NCI-H1436 (cell line): ENCODE data around the gene MUC4.
"Not testable (repeated sequence)": the region's sequence is repeated elsewhere in the genome, so short reads cannot be mapped to it uniquely, and the experiment has no call there.

ENCODE experiments used
- DNase-seq: peaks from one replicate; lab custom pipeline; 2025; lab: John Stamatoyannopoulos, UW

The MUC4 gene

GRCh38 chr3:195838714-195839113 is 27.0 kb upstream of the MUC4 start:
- no peak for DNase-seq

GRCh38 chr3:195836476-195837135 is 24.9 kb upstream of the MUC4 start:
- no peak for DNase-seq

GRCh38 chr3:195835791-195836190 is 24.1 kb upstream of the MUC4 start:
- no peak for DNase-seq

- no peak for DNase-seq
These were observed 23.2 kb upstream of the MUC4 start for GRCh38 chr3:195834675-195835583.

GRCh38 chr3:195829897-195830254 is 18.1 kb upstream of the MUC4 start:
- no peak for DNase-seq

GRCh38 chr3:195828762-195829161 is 17.0 kb upstream of the MUC4 start:
- DNase-seq: no peak

- DNase-seq: no peak
These were observed 14.4 kb upstream of the MUC4 start for GRCh38 chr3:195825857-195826804.

GRCh38 chr3:195825191-195825588 is 13.5 kb upstream of the MUC4 start:
- DNase-seq: no peak

- DNase-seq: not testable (repeated sequence)
These were observed 12.9 kb upstream of the MUC4 start for GRCh38 chr3:195824425-195825190.

GRCh38 chr3:195823999-195824398 is 12.3 kb upstream of the MUC4 start:
- no peak for DNase-seq

GRCh38 chr3:195823280-195823679 is 11.6 kb upstream of the MUC4 start:
- no peak for DNase-seq

GRCh38 chr3:195822131-195822696 is 10.5 kb upstream of the MUC4 start:
- no peak for DNase-seq

- DNase-seq: no peak
These were observed 9.8 kb upstream of the MUC4 start for GRCh38 chr3:195821403-195822130.

- DNase-seq: no peak
These were observed 9.2 kb upstream of the MUC4 start for GRCh38 chr3:195820901-195821300.

- DNase-seq: no peak
These were observed 8.5 kb upstream of the MUC4 start for GRCh38 chr3:195820186-195820585.

GRCh38 chr3:195818301-195818700 is 6.6 kb upstream of the MUC4 start:
- DNase-seq: no peak

GRCh38 chr3:195817578-195818135 is 5.9 kb upstream of the MUC4 start:
- DNase-seq: no peak

GRCh38 chr3:195816276-195816913 is 4.7 kb upstream of the MUC4 start:
- DNase-seq: not testable (repeated sequence)

- DNase-seq: no peak
These were observed 3.5 kb upstream of the MUC4 start for GRCh38 chr3:195815169-195815771.
